DMS153 (cell line): ENCODE results near the gene FBXO17.
"Not testable (repeated sequence)": the region's sequence is repeated elsewhere in the genome, so short reads cannot be mapped to it uniquely, and the experiment has no call there.

Experiments
- DNase-seq: peaks from one replicate; lab custom pipeline; 2025; lab: John Stamatoyannopoulos, UW

FBXO17 gene

GRCh38 chr19:38944981-38945506, 30.5 kb downstream of the FBXO17 start:
- no peak for DNase-seq

- no peak for DNase-seq
Observed at GRCh38 chr19:38942471-38943181, 32.9 kb downstream of the FBXO17 start.

GRCh38 chr19:38941979-38942378, 33.6 kb downstream of the FBXO17 start:
- DNase-seq: no peak

GRCh38 chr19:38941466-38941865, 34.1 kb downstream of the FBXO17 start:
- not testable (repeated sequence) for DNase-seq

- no peak for DNase-seq
Observed at GRCh38 chr19:38939957-38940356, 35.6 kb downstream of the FBXO17 start.

- no peak for DNase-seq
Observed at GRCh38 chr19:38933544-38933943, 42.0 kb downstream of the FBXO17 start.

GRCh38 chr19:38932425-38933179, 42.9 kb downstream of the FBXO17 start:
- DNase-seq: no peak

GRCh38 chr19:38931521-38931793, 44.1 kb downstream of the FBXO17 start:
- DNase-seq: no peak

GRCh38 chr19:38930776-38931520, 44.6 kb downstream of the FBXO17 start, which contains the start of gene MRPS12:
Gene MRPS12 (plus strand): TSS chr19:38930944. CDS start chr19:38931295, 351 bp downstream.
- peak; percentile 98 for DNase-seq

- DNase-seq: peak; percentile 87
Observed at GRCh38 chr19:38929929-38930775, 45.4 kb downstream of the FBXO17 start, which contains the start of gene SARS2. Gene SARS2 (minus strand): TSS chr19:38930763. CDS start chr19:38930736, 27 bp downstream.

- no peak for DNase-seq
Observed at GRCh38 chr19:38928391-38929001, 47.0 kb downstream of the FBXO17 start.

- no peak for DNase-seq
Observed at GRCh38 chr19:38924388-38924787, 51.2 kb downstream of the FBXO17 start.

- DNase-seq: no peak
Observed at GRCh38 chr19:38922482-38922881, 53.1 kb downstream of the FBXO17 start.

- DNase-seq: no peak
Observed at GRCh38 chr19:38921420-38922274, 53.9 kb downstream of the FBXO17 start.

- DNase-seq: no peak
Observed at GRCh38 chr19:38920602-38921419, 54.7 kb downstream of the FBXO17 start.

GRCh38 chr19:38919837-38920601, 55.5 kb downstream of the FBXO17 start:
- DNase-seq: no peak

GRCh38 chr19:38918526-38918925, 57.0 kb downstream of the FBXO17 start:
- no peak for DNase-seq

- DNase-seq: peak; percentile 25
Observed at GRCh38 chr19:38917921-38918491, 57.5 kb downstream of the FBXO17 start.
